IMR-90 (cell line): Measurements from ENCODE around the gene FTCDNL1. TPM values are rescaled to one million over a fixed set of nuclear protein-coding genes. Genes with fewer than 3 reads are reported as not detected.

ENCODE experiments used
- ATAC-seq: fragments of 200-7000 bp; cut with Tn5 transposase; 2 replicates; pipeline ENCODE4 v1.9.1; 2020; ENCODE audit warnings: low read depth, mild to moderate bottlenecking, moderate library complexity
- BruUV-seq: library from RNA; stranded (reverse); fragments of 400-500 nt; replicated peaks from 2 replicates; lab custom pipeline; 2021; lab: Mats Ljungman, UMichigan
- CTCF ChIA-PET: fragments of 300-600 bp; formaldehyde crosslinking; extraction: SDS; loops from one replicate; lab custom pipeline; 2021; ENCODE audit warnings: antibody characterized with exemption; lab: Yijun Ruan, JAX
- POLR2A ChIA-PET: fragments of 300-600 bp; sonication (Branson Sonifier 250); formaldehyde crosslinking; loops from one replicate; lab custom pipeline; 2022; ENCODE audit warnings: antibody characterized with exemption; ENCODE audit not compliant: unreplicated experiment; lab: Charles Lee
- DNase-seq: peaks from one replicate; pipeline ENCODE4 v3.0.0; 2013
- H2AFZ ChIP-seq: replicated peaks from 2 replicates; pipeline ENCODE3; 2013; ENCODE audit warnings: low read length, mild to moderate bottlenecking; ENCODE audit not compliant: poor library complexity
- H2AK5ac ChIP-seq: 2 replicates; pipeline ENCODE4 v1.6.1; 2013; ENCODE audit warnings: low read depth, low read length, inconsistent platforms
- H2AK9ac ChIP-seq: replicated peaks from 2 replicates; pipeline ENCODE3; 2013; ENCODE audit warnings: mild to moderate bottlenecking, low read depth, low read length, moderate library complexity; ENCODE audit not compliant: poor library complexity
- H2BK120ac ChIP-seq: 2 replicates; pipeline ENCODE4 v1.6.1; 2013; ENCODE audit warnings: low read depth, low read length, inconsistent platforms
- H2BK15ac ChIP-seq: 3 replicates; pipeline ENCODE4 v1.6.1; 2013; ENCODE audit warnings: low read depth, low read length, inconsistent platforms
- H2BK20ac ChIP-seq: 2 replicates; pipeline ENCODE4 v1.6.1; 2013; ENCODE audit warnings: low read depth, mild to moderate bottlenecking, inconsistent platforms, low read length, moderate library complexity
- H2BK5ac ChIP-seq: 2 replicates; pipeline ENCODE4 v1.6.1; 2013; ENCODE audit warnings: mild to moderate bottlenecking, low read depth, low read length, inconsistent platforms; ENCODE audit not compliant: poor library complexity, severe bottlenecking
- H3K14ac ChIP-seq: replicated peaks from 2 replicates; pipeline ENCODE4 v1.6.1; 2013; ENCODE audit warnings: low read depth, low read length, inconsistent platforms
- H3K18ac ChIP-seq: 2 replicates; pipeline ENCODE4 v1.6.1; 2013; ENCODE audit warnings: low read depth, low read length, control low read depth
- H3K23ac ChIP-seq: 2 replicates; pipeline ENCODE4 v1.6.1; 2013; ENCODE audit warnings: low read depth, low read length, inconsistent platforms
- H3K27ac ChIP-seq: 2 replicates; pipeline ENCODE4 v1.5.1; 2013; ENCODE audit warnings: mild to moderate bottlenecking, control low read depth, low read length; ENCODE audit not compliant: insufficient read depth
- H3K27me3 ChIP-seq: 2 replicates; pipeline ENCODE4 v1.6.1; 2013; ENCODE audit warnings: low read length; ENCODE audit not compliant: control insufficient read depth, insufficient read depth
- H3K36me3 ChIP-seq: 2 replicates; pipeline ENCODE4 v1.6.1; 2013; ENCODE audit warnings: low read length, mixed read lengths; ENCODE audit not compliant: control insufficient read depth, insufficient read depth
- H3K4ac ChIP-seq: 2 replicates; pipeline ENCODE4 v1.6.1; 2013; ENCODE audit warnings: low read depth, low read length, inconsistent platforms
- H3K4me1 ChIP-seq: 2 replicates; pipeline ENCODE4 v1.6.1; 2013; ENCODE audit warnings: low read length, mixed read lengths; ENCODE audit not compliant: control insufficient read depth, insufficient read depth
- H3K4me2 ChIP-seq: 2 replicates; pipeline ENCODE4 v1.6.1; 2013; ENCODE audit warnings: low read depth, mild to moderate bottlenecking, control low read depth, low read length, moderate library complexity
- H3K4me3 ChIP-seq: 2 replicates; pipeline ENCODE4 v1.5.1; 2013; ENCODE audit warnings: low read depth, mild to moderate bottlenecking, control low read depth, low read length, moderate library complexity; ENCODE audit not compliant: insufficient read depth
- H3K56ac ChIP-seq: 2 replicates; pipeline ENCODE4 v1.6.1; 2013; ENCODE audit warnings: low read length, inconsistent platforms; ENCODE audit not compliant: insufficient read depth; ENCODE audit errors: extremely low read depth
- H3K79me1 ChIP-seq, 2 experiments: 2 replicates each; pipeline ENCODE4 v1.6.1; 2013; ENCODE audit warnings: low read length in 2 of 2, inconsistent platforms in 1 of 2, low read depth in 1 of 2
- H3K9ac ChIP-seq: 2 replicates; pipeline ENCODE4 v1.6.1; 2013; ENCODE audit warnings: low read depth, low read length, control low read depth
- H3K9me1 ChIP-seq: 2 replicates; pipeline ENCODE4 v1.6.1; 2013; ENCODE audit warnings: low read length, inconsistent platforms; ENCODE audit not compliant: insufficient read depth
- H3K9me3 ChIP-seq: 2 replicates; pipeline ENCODE4 v1.6.1; 2013; ENCODE audit warnings: low read length; ENCODE audit not compliant: control insufficient read depth, insufficient read depth
- H4K20me1 ChIP-seq: 2 replicates; pipeline ENCODE4 v1.6.1; 2013; ENCODE audit warnings: low read length, inconsistent platforms; ENCODE audit not compliant: insufficient read depth
- H4K5ac ChIP-seq: 2 replicates; pipeline ENCODE4 v1.6.1; 2013; ENCODE audit warnings: mild to moderate bottlenecking, low read depth, low read length, control low read depth
- H4K8ac ChIP-seq, 2 experiments: 2 replicates each; pipeline ENCODE4 v1.6.1; 2013; ENCODE audit warnings: low read depth in 2 of 2, low read length in 2 of 2, control low read depth in 1 of 2, inconsistent platforms in 1 of 2
- H4K91ac ChIP-seq: 2 replicates; pipeline ENCODE4 v1.6.1; 2013; ENCODE audit warnings: low read depth, low read length, inconsistent platforms; ENCODE audit not compliant: insufficient read depth
- FOS ChIP-seq: fragments of 150-350 bp; IDR thresholded peaks from 2 replicates; pipeline ENCODE4 v1.6.1; 2016; ENCODE audit warnings: low read depth, low read length
- RAD21 ChIP-seq: IDR thresholded peaks from 2 replicates; pipeline ENCODE4 v1.6.1; 2012; ENCODE audit warnings: low read length, improper control_type of control experiment
- WGBS, 2 experiments: methylation state at CpG; one replicate each; pipeline versions ENCODE4 v1.1.5 to v1.1.7; 2013; ENCODE audit warnings: missing lambda C conversion rate in 2 of 2; ENCODE audit not compliant: insufficient read length in 1 of 2; ENCODE audit errors: extremely low coverage in 2 of 2; 5-methylcytosine and 5-hydroxymethylcytosine counted together
- dilution Hi-C: fragments of 300-500 bp; cut with HindIII; formaldehyde crosslinking; loops from one replicate; pipeline ENCODE4 v1.14.3; 2018; ENCODE audit warnings: low sequenced_read_pairs; ENCODE audit not compliant: unreplicated experiment
- in situ Hi-C: fragments of 300-500 bp; cut with MboI; formaldehyde crosslinking; loops from 3 replicates; pipeline ENCODE4 v1.14.3; 2019; ENCODE audit warnings: low sequenced_read_pairs, inconsistent platforms, mixed read lengths
- intact Hi-C: fragments of 100-400 bp; cut with micrococcal nuclease; formaldehyde crosslinking; loops from 2 replicates; pipeline ENCODE4 v1.10.0; 2022
- polyA plus RNA-seq, 3 experiments: library from polyadenylated mRNA; depleted of rRNA; stranded (reverse); fragments of >200 nt; gene quantifications; 2 replicates each; pipeline ENCODE4 v1.2.3, GENCODE V29; 2012; ENCODE audit warnings: low replicate concordance in 1 of 3
- total RNA-seq: library from RNA; depleted of rRNA; stranded (reverse); fragments of >200 nt; gene quantifications from 2 replicates; pipeline ENCODE4 v1.2.3, GENCODE V29; 2012
- TF ChIP-seq, protein P1 (sequence below): conservative IDR thresholded peaks from 2 replicates; pipeline ENCODE4 v1.5.1; 2012; ENCODE audit warnings: mild to moderate bottlenecking, low read depth, low read length, improper control_type of control experiment
- TF ChIP-seq, protein P2 (sequence below): fragments of 150-350 bp; IDR thresholded peaks from 2 replicates; pipeline ENCODE4 v1.6.1; 2017; ENCODE audit warnings: mild to moderate bottlenecking, antibody characterized with exemption, low read length, low read depth

The FTCDNL1 gene
- total and polyA plus RNA-seq, 2 of the 4 experiments (the other 2 are of a cell fraction) = 0.18 to 0.21 TPM

DNA sequence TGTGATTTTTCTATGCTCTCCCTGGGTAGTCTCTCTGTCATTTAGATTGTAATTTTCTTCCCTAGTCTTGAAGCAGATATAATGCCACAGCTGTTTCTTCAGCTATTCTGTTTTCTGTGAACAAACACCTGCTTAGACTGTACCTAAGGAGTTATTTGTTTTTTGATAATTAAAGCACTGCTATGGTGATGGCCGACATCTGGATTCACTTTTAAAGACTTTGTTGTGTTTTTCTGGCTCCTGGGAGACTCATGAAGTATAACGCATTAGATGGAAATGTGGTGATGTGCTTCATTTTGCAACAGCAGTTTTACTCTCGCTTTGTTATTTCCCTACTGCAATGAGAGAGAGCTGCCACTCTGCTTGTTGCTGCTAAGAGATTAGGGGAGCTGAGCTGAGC lies 44.4 kb upstream of the FTCDNL1 start:
- Histone ChIP-seq H4K91ac (no peak overlapping the region), H2BK5ac (no peak overlapping the region), H3K23ac (no peak overlapping the region), H2BK15ac (no peak overlapping the region), H3K56ac (no peak overlapping the region), H3K4ac (no peak overlapping the region), H3K18ac (no peak overlapping the region), H3K14ac (no peak overlapping the region), H3K36me3 (no peaks in the 10 kb centered on the region), H3K9ac (no peak overlapping the region), H2AK5ac (no peak overlapping the region), H3K9me1 (no peaks in the 10 kb centered on the region), H2AK9ac (no peak overlapping the region), H3K4me3 (no peak overlapping the region), H2BK120ac (no peak overlapping the region), H4K20me1 (no peaks in the 10 kb centered on the region), H3K4me1 (no peaks in the 10 kb centered on the region), H4K5ac (no peak overlapping the region), H4K8ac (no peak overlapping the region), H2BK20ac (no peak overlapping the region), H2AFZ (no peak overlapping the region), H3K27me3 (no peaks in the 10 kb centered on the region; the same call in 1 of the 2 replicates), H3K9me3 (no peaks in the 10 kb centered on the region), H3K27ac (no peak overlapping the region), H3K4me2 (no peak overlapping the region), H3K79me1 (no peaks in the 10 kb centered on the region)
- in situ Hi-C loops = no loop called here
- DNase-seq (no peak), ATAC-seq (no peak)
- BruUV-seq = no TSS peak
- ChIA-PET POLR2A (no interaction called here), CTCF (no interaction called here)
- dilution Hi-C loops = no loop called here
- TF ChIP-seq RAD21 = no peak
- no peak for TF ChIP-seq FOS
- TF ChIP-seq, protein P1, sequence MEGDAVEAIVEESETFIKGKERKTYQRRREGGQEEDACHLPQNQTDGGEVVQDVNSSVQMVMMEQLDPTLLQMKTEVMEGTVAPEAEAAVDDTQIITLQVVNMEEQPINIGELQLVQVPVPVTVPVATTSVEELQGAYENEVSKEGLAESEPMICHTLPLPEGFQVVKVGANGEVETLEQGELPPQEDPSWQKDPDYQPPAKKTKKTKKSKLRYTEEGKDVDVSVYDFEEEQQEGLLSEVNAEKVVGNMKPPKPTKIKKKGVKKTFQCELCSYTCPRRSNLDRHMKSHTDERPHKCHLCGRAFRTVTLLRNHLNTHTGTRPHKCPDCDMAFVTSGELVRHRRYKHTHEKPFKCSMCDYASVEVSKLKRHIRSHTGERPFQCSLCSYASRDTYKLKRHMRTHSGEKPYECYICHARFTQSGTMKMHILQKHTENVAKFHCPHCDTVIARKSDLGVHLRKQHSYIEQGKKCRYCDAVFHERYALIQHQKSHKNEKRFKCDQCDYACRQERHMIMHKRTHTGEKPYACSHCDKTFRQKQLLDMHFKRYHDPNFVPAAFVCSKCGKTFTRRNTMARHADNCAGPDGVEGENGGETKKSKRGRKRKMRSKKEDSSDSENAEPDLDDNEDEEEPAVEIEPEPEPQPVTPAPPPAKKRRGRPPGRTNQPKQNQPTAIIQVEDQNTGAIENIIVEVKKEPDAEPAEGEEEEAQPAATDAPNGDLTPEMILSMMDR = no peak
- TF ChIP-seq, protein P2, sequence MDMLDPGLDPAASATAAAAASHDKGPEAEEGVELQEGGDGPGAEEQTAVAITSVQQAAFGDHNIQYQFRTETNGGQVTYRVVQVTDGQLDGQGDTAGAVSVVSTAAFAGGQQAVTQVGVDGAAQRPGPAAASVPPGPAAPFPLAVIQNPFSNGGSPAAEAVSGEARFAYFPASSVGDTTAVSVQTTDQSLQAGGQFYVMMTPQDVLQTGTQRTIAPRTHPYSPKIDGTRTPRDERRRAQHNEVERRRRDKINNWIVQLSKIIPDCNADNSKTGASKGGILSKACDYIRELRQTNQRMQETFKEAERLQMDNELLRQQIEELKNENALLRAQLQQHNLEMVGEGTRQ = no peak
- intact Hi-C loops = no loop called here
- WGBS, 2 experiments = 50% methylated on average over 1 of the region's 3 CpGs; no CpG with 5 or more reads in 1 of the 2 experiments
